Glomerular visceral epithelial cell (primary cell): ENCODE results near the gene RAB36.
A peak's percentile ranks its signal among the peaks of the same experiment; 100 is the strongest.

Experiments
- DNase-seq: peaks from one replicate; pipeline ENCODE4 v3.0.0-alpha.2; 2016; ENCODE audit errors: extremely low spot score

The RAB36 gene

GRCh38 chr22:23144932-23145877 lies at the start of gene RAB36:
Gene RAB36 (plus strand): TSS chr22:23145477. CDS start chr22:23146617, 1,140 bp downstream.
- peak; percentile 98 for DNase-seq

GRCh38 chr22:23095733-23096342 lies 49.4 kb upstream of the RAB36 start:
- no peak for DNase-seq

GRCh38 chr22:23097412-23098229 lies 47.7 kb upstream of the RAB36 start:
- DNase-seq, result no peak

GRCh38 chr22:23098230-23098705 lies 47.0 kb upstream of the RAB36 start:
- DNase-seq, result no peak

GRCh38 chr22:23098718-23099530 lies 46.4 kb upstream of the RAB36 start:
- DNase-seq, result no peak

GRCh38 chr22:23099531-23099804 lies 45.8 kb upstream of the RAB36 start:
- no peak for DNase-seq

- DNase-seq, result no peak
Observed at GRCh38 chr22:23100124-23100801, 45.0 kb upstream of the RAB36 start.

GRCh38 chr22:23101524-23101923 lies 43.8 kb upstream of the RAB36 start:
- DNase-seq, result no peak

GRCh38 chr22:23102002-23102655 lies 43.1 kb upstream of the RAB36 start:
- no peak for DNase-seq

- DNase-seq, result no peak
Observed at GRCh38 chr22:23102776-23103175, 42.5 kb upstream of the RAB36 start.

GRCh38 chr22:23103199-23103954 lies 41.9 kb upstream of the RAB36 start:
- DNase-seq, result no peak

GRCh38 chr22:23104187-23104971 lies 40.9 kb upstream of the RAB36 start:
- no peak for DNase-seq

- DNase-seq, result no peak
Observed at GRCh38 chr22:23105304-23105703, 40.0 kb upstream of the RAB36 start.

- no peak for DNase-seq
Observed at GRCh38 chr22:23105919-23106318, 39.4 kb upstream of the RAB36 start.

- no peak for DNase-seq
Observed at GRCh38 chr22:23106344-23106743, 38.9 kb upstream of the RAB36 start.

- no peak for DNase-seq
Observed at GRCh38 chr22:23106906-23107367, 38.3 kb upstream of the RAB36 start.

GRCh38 chr22:23107487-23108248 lies 37.6 kb upstream of the RAB36 start:
- DNase-seq, result no peak
